GM10847 (cell line): ENCODE measurements around the gene GATD1.

Source experiments
- POLR2A ChIP-seq: IDR thresholded peaks from 2 replicates; pipeline ENCODE4 v1.6.1; 2011; ENCODE audit not compliant: insufficient read length; ENCODE audit errors: extremely low read depth

Gene GATD1

DNA sequence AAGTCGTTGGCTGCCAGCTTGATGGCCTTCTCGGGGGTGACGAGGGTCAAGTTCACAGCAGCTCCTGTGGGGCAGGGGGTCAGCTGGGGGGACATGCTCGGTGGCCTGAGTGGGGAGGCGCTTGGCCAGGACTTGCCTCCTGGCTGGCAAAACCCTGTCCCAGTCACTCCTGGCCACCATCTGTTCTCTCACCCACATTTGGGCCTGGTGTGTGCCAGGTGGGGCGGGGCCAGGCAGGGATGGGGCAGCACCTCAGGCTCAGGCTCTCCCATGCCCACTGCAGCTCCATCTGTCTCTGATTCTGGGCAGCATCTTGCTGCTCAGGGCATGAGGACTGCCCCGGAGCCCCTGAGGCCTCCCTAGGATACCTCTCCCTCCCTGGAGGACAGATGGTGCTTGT, 16.3 kb upstream of the GATD1 start:
- TF ChIP-seq POLR2A, result no peak

DNA sequence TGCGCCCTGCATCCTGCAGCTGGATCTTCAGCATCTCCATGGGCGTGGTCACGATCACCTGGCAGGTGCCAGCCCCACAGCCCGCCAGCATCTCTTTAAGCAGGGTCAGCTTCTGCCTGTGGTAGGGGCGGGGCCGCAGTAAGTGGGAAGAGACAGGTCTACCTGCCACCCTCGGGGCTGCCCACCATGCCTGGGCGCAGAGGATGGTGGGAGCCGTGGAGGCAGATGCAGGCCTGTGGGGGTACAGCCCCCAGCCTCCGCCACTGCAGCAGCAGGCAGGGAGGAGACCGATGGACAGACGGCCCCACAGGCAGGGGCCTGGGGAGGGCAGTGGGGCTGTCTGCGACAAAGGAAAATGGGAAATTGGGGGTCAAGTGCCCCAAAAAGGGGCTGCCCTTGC, 15.6 kb upstream of the GATD1 start:
- no peak for TF ChIP-seq POLR2A

DNA sequence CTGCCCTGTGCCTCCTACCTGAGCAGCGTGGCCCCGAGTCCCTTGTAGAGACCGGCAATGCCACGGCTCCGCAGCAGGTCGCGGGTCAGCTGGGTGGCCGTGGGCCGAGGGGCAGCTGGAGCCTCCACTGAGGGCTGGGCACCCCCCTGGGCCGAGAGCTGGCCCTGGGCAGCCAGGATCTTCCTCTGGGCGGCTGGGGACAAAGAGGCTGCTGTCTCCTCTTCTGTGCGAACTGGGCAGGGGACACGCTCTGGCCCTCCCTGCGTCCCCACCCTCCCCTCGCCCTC, 15.2 kb upstream of the GATD1 start:
- TF ChIP-seq POLR2A, result no peak

DNA sequence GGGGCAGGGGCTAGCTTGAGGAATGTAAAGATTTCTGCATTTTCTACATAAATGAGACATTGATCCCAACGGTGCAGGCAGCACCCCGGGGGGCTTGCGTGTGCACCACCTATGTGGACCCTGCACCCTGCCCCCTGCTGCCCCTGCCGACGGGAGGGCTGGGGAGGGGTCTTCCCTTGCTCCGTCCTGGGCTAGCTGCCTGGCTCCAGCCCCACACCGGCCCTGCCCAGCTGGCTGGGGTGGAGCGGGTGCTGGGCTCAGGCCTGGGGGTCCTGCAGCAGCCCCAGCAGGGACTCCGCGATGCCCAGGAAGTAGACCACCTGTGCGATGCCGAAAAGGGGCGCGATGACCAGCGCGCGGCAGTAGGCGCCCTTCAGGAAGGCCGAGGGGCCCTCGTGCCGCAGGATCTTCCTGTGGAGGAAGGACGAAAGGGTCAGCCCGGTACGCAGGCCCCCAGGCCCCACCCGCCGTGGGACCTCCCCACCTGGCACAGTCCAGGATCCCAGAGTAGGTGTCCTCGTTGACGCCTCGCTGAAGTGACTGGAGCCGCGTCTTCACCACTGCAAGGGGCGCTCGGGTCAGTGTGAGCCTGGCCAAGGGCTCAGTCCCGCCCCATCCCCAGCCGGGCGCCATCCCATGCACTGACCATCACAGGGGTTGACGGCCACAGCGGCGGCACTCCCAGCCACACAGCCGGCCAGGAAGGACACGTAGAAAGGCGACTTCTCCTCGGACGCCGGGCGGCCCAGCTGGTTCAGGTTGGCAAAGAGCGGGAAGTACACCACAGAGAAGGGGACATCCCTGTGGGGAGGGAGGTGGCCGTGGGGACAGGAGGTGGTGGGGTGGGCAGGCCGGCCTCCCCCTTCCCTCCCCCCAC, 14.6 kb upstream of the GATD1 start:
- TF ChIP-seq POLR2A, result no peak

DNA sequence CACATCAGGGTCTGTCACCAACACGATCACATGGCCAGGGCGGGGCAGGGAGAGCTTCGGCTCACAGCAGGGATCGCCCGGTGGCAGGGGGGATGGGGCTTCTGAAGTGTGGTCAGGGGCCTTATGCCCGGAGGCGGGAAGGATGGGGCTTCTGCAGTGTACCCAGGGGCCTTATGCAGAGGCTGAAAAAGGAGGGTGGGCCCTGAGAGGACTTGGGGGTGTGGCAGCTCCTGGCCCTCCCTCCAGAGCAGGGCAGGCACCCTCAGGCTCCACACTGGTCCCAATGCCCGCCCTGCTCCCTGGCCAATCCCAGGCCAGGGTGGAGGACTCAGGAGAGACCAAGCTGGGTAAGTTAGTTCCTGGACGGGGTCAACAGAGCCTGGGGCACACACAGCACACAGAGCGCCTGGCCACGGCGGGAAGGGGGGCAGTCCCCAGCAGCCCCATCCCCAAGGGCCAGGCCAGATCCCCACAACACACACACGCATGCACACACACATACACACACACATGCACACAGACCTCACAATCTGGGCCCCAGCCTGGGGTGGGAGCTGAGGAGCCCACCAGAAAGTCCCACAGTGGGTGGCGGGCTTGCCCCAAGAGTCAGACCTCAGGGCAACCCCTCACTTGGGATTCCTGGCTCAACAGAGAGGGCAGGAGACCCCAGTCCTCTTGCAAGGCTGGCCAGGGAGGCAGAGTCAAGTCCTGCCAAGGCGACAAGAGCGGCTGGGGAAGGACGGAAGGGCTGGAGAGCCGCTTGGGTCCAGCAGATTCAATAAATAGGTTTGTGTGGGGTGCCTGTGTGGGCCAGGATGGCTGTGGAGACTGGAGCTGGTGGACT, 13.7 kb upstream of the GATD1 start:
- no peak for TF ChIP-seq POLR2A

DNA sequence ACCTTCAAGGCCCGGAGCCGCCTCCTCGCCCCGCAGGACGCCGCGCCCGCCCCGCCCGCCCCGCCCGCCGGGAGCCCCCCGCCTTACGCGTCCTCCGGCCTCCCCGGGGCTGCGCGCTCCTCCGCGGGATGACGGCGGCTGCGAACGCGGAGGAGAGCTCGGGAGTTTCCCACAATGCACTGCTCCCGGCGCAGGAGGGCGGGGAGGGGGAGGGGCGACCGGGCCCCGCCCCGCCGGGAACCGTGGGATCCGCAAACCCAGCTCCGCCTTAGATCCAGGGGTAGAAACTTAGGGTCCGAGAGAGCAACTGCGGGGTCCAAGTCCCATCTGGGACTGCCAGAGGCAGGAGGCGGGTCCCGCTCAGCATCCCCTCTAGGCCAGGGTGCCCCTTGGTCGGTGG, 12.7 kb upstream of the GATD1 start, which contains the start of gene CEND1:
TSS of gene CEND1 (minus strand) at position 148 of the 400 bp plus-strand sequence. CDS start 1,514 bp downstream, outside the sequence.
- TF ChIP-seq POLR2A, result no peak

DNA sequence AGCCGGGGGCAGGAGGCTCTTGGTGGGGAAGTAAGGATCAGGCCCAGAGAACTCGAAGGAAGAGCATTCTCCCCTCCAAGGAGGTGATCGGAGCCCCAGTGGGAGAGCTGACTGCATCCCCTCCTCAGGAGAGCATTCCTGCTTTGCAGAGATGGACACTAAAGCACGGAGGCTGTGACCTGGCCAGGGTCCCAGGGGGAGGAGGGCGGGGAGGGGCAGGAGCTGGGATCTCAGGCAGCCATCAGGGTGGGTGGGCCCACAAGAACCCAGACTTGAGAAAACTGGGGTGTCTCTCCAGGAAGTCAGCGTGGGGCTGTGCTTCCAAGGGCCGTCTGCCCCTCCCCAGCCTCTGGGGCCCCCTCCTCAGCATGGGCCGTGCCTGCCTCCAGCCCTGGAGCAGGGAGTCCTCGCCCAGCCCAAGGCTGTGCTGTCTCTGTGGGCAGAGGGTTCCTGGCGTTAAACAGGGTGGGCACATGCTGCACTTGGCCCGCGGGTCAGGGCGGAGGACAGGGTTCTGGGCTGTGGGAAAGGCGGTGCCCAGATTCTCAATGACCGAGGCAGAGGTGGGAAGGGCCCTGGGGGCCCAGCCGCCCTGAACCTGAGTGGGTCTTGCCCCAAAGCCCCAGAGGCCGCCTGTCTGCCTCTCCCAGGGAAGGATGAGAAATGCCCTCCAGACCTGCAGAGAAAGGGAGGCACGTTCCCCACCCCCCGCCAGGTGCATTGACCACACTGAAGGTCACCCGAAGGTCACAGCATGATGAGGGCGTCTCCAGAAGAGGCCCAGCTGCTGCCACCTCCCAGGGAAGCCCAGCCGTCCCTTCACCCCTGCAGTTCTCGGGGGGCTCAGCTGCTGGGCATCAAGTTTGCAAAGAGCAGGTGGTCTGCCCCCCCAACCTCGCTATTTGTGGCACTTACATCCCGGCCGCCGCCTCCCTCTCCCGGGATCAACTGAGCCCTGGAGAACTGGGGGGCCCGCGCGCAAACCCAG, 12.0 kb upstream of the GATD1 start:
- no peak for TF ChIP-seq POLR2A

DNA sequence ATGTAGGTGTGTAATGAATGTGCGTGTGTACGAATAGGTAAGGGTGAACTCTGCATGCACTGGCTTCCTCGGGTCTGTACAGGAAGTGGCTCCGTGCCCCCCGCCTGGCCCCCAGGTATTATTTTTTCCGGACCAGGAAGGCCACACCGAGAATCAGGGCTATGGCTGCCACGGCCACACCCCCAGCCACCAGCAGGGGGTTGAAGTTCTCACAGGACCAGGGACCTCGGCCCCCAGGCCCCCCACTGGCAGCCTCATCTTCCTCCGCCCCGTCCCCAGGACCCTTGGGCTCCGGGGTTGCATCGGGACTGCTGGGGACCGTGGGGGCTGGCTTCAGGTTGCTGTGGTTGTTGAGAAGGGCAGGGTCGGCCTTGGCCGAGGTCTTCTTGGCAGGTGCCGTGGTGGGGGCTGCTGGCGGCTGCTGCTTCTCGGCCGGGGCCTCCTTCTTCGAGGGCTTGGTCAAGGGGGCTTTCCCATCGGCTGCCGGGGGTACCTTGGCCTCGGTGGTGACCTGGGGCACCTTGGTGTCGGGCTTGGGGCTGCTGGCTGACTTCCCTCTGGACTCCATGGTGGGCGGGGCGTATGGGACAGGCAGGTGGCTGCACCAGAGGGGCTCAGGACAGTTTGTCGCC, 10.8 kb upstream of the GATD1 start:
- no peak for TF ChIP-seq POLR2A

DNA sequence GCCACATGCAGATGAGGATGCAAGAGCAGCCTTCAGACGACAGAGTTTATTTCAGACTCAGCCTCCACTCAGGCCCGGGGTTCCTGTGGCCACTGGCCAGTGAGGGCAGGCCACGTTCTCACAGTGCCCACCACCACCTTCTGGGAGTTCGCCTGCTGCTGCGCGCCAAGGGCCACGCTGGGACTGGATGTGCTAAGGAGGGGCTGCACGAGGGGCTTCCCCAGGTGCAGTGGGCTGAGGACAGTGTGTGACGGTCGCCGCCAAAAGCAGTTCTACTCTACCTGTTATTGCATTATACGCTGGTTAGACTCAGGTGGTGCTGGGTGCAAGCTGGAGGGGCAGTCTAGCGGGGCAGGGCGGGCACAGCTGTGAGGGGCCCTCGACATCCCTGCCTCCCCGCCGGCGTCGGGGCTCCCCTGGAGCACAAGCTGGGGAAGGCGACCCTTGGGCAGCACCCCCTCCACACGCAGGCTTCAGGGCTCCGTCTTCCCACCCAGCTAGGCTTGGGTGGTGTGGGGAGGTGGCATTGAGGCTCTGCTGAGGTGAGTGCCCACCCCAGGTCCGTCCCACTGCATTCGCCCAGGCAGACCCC, 9.9 kb upstream of the GATD1 start:
- no peak for TF ChIP-seq POLR2A

DNA sequence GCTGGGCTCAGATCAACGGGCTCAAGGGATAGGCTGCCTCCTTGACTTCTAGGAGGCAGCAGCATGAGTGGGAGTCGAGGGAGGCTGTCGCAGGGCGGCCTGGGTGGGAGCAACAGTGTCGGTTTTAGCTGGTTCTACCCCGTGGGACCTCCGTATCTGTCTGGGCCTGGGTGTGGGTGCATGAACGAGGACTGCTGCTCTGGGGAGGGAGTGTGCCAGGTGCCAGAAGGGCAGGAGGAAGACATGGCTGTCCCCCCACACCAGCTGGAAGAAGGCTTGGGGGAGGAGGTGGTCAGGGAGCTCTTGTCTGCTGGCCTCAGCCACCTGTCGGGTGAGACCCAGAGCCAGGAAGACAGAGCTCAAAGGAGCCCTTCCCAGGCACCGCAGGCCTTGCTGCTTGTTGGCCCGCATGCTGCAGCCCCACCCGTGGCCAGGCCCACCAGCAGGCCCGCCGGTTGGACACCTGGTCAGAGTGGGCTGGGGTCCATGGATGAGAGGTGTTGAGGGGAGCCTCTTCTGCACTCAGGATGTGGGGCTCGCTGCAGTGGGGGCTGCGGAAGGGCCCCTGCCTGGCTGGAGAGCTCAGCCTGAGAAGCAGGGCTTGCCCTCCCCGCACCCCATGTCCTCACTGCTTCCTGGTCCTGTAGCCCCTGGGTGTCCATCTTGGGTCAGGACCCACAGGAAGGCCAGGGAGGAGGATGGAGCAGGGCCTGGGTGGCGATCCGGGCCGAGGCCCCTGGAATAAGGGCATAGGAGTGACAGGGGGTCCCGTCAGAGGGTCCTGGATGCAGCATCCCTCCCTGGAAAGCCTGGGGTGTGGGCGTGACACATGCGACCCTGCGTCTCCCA, 9.2 kb upstream of the GATD1 start:
- TF ChIP-seq POLR2A, result no peak

DNA sequence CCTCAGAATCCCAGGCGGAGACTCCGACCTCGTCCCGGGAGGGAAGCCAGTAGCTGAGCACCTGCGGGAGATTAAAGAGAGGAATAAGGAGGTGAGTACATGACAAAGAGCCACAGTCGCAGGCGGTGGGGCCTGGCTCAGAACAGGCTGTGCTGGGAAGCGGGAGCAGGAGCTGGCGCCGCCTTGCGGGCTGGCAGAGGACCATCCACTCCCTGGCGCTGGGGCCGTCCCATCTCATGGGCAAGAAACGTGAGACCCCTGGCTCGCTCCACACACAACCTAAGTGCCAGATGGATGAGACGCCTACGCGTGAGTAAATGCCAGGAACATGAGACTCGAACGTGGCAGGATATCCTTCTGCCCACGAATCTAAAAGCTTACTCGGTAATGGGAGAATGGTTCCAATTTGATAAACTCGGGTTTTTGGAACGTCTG, 6.3 kb upstream of the GATD1 start:
- no peak for TF ChIP-seq POLR2A

DNA sequence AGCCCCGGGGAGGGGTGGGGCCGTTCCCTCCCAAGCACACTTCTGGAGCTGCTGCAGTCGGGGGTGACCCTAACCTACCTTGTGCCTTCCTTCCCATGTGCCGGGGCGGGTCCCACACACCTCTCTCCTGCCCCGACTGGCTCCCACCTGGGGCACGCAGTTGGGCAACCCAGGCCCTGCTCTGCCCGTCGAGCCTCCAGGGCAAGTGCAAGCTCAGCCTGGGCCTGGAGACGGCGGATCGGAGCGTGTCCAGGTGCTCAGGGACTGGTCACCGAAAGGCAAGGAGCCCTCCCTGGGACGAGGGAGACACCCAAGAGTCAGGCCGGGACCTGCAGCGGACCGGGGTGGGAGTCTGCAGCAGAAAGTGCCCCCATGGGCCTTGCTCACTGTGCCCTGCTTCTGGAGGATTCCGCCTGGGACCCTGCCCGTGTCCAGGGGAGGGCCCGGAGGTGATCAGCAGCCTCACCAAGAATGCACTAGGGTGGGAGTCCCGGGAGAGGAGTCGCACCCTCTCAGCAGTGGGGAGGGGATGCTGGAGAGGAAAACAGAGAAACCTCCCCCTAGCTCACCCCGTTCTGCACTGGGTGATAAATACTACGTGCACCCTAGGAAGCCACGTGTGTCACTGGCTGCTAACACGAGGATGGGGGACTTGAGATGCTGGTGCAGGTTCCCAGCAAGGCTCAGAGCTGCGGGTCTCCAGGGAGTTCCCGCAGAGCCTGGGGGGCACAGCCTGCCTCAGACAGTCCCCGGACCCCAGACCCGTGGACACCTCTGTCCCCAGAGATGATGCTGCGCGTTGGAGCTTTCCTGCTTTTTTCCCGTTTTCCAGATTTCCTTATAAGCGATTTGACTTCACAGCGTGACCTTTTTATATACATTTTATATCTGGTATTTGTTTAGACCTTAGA, 5.2 kb upstream of the GATD1 start:
- TF ChIP-seq POLR2A, result no peak
